Measurements from ENCODE around the gene PAX7.

PAX7 gene

DNA sequence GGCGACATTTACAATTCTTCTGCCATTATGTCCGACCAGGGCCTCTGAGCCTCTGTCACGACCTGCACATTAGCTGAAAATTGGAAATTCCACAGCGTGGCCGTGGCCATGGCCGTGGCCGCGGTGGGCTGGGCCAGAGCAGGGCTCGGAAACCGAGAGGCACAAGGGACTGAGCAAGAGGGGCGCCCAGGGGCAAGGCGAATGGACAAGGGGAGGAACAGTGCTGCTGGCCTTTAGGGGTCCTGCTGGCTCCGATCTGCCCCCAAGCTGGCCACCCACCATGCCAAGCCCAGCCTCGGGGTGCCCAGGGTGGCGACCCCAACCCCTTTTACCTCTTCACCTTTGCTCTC, 153.8 kb downstream of the PAX7 start:
- TF ChIP-seq, protein P1, sequence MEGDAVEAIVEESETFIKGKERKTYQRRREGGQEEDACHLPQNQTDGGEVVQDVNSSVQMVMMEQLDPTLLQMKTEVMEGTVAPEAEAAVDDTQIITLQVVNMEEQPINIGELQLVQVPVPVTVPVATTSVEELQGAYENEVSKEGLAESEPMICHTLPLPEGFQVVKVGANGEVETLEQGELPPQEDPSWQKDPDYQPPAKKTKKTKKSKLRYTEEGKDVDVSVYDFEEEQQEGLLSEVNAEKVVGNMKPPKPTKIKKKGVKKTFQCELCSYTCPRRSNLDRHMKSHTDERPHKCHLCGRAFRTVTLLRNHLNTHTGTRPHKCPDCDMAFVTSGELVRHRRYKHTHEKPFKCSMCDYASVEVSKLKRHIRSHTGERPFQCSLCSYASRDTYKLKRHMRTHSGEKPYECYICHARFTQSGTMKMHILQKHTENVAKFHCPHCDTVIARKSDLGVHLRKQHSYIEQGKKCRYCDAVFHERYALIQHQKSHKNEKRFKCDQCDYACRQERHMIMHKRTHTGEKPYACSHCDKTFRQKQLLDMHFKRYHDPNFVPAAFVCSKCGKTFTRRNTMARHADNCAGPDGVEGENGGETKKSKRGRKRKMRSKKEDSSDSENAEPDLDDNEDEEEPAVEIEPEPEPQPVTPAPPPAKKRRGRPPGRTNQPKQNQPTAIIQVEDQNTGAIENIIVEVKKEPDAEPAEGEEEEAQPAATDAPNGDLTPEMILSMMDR (IDR thresholded peaks at IDR 0.05; ENCODE audit: borderline replicate concordance, extremely low read depth, low read length, poor library complexity, severe bottlenecking): no peak
- no peak for TF ChIP-seq EZH2 (IDR thresholded peaks at IDR 0.05; ENCODE audit: borderline replicate concordance, low read depth, low read length, severe bottlenecking)
- Histone ChIP-seq H2AFZ (ENCODE audit: low read depth, low read length) (no peak overlapping the region), H3K36me3 (ENCODE audit: insufficient read depth, low read length) (no peaks in the 10 kb centered on the region), H3K9me3 (ENCODE audit: insufficient read depth, low read length, severe bottlenecking) (no peaks in the 10 kb centered on the region), H3K4me2 (ENCODE audit: insufficient read depth, low read length) (no peak overlapping the region), H3K4me1 (ENCODE audit: insufficient read depth, low read length) (no peaks in the 10 kb centered on the region), H3K27ac (ENCODE audit: low read length) (no peak overlapping the region), H3K4me3 (ENCODE audit: low read depth in 1 of 2, low read length in 2 of 2) (no peak overlapping the region), H3K27me3 (ENCODE audit: insufficient read depth, low read length, poor library complexity) (peaks cover 4% of the 10 kb centered on the region), H4K20me1 (ENCODE audit: insufficient read depth, low read length) (no peaks in the 10 kb centered on the region), H3K9ac (ENCODE audit: low read depth, low read length) (no peak overlapping the region), H3K79me2 (ENCODE audit: insufficient read depth, low read length) (no peaks in the 10 kb centered on the region)
- DNase-seq (no peak), ATAC-seq (ENCODE audit: insufficient read depth, low read depth) (no peak)

DNA sequence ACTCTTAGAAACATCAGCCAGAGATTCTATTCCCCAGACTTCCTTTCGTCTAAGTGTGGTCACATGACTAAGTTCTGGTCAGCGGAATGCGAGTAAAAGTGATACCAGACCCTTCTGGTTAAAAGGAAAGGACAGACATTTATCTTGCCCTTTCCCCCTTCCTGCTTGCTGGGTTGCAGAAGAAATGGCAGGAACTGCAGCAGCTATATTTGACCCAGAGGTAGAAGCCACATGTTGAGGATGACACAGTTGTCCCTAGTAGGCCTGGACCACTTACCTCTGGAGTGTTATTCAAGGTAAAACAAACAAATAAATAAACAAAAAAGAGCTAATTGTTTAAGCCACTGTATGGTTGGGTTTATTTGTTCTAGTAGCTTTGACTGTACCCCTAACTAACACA, 155.5 kb downstream of the PAX7 start:
- Histone ChIP-seq H3K9ac (ENCODE audit: low read depth, low read length) (no peak overlapping the region), H3K79me2 (ENCODE audit: insufficient read depth, low read length) (no peaks in the 10 kb centered on the region), H3K9me3 (ENCODE audit: insufficient read depth, low read length, severe bottlenecking) (no peaks in the 10 kb centered on the region), H2AFZ (ENCODE audit: low read depth, low read length) (no peak overlapping the region), H3K4me3 (ENCODE audit: low read depth in 1 of 2, low read length in 2 of 2) (no peak overlapping the region), H3K4me2 (ENCODE audit: insufficient read depth, low read length) (no peak overlapping the region), H3K4me1 (ENCODE audit: insufficient read depth, low read length) (no peaks in the 10 kb centered on the region), H3K27ac (ENCODE audit: low read length) (no peak overlapping the region), H4K20me1 (ENCODE audit: insufficient read depth, low read length) (no peaks in the 10 kb centered on the region), H3K36me3 (ENCODE audit: insufficient read depth, low read length) (no peaks in the 10 kb centered on the region), H3K27me3 (ENCODE audit: insufficient read depth, low read length, poor library complexity) (peaks cover 4% of the 10 kb centered on the region)
- ATAC-seq (ENCODE audit: insufficient read depth, low read depth) (no peak), DNase-seq (no peak)
- TF ChIP-seq, protein P1 (IDR thresholded peaks at IDR 0.05; ENCODE audit: borderline replicate concordance, extremely low read depth, low read length, poor library complexity, severe bottlenecking): no peak
- no peak for TF ChIP-seq EZH2 (IDR thresholded peaks at IDR 0.05; ENCODE audit: borderline replicate concordance, low read depth, low read length, severe bottlenecking)

DNA sequence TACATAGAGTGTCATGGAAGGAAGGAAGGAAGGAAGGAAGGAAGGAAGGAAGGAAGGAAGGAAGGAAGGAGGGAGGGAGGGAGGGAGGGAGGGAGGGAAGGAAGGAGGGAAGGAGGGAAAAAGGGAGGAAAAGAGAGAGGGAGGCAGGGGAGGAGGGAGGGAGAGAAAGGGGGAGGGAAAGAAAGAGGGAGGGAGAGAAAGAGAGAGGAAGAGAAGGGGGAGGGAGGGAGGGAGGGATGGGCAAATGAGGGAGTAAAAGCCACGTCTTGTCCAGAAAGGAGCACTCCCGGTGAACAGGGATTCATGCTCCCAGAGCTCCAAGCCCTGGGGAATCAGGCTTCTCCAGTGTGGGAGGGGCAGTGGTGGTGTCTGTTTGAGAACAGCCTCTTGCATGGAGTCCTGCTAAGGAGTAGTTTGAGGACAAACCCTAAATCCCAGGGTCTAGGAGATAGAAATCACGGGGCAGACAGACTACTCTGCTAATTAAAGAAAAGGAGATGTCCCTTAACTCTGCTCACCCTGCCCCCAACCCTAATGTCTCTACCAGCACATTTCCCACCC, 157.3 kb downstream of the PAX7 start:
- TF ChIP-seq, protein P1 (IDR thresholded peaks at IDR 0.05; ENCODE audit: borderline replicate concordance, extremely low read depth, low read length, poor library complexity, severe bottlenecking): no peak
- TF ChIP-seq EZH2 (IDR thresholded peaks at IDR 0.05; ENCODE audit: borderline replicate concordance, low read depth, low read length, severe bottlenecking): no peak
- no peak overlapping the region for H2AFZ ChIP-seq (ENCODE audit: low read depth, low read length)
- peaks cover 4% of the 10 kb centered on the region for H3K27me3 ChIP-seq (ENCODE audit: insufficient read depth, low read length, poor library complexity)
- ATAC-seq (ENCODE audit: insufficient read depth, low read depth) (no peak), DNase-seq (no peak)
- H3K4me3 ChIP-seq (ENCODE audit: low read depth in 1 of 2, low read length in 2 of 2): no peak overlapping the region
- H4K20me1 ChIP-seq (ENCODE audit: insufficient read depth, low read length): no peaks in the 10 kb centered on the region
- no peaks in the 10 kb centered on the region for H3K4me1 ChIP-seq (ENCODE audit: insufficient read depth, low read length)
- H3K27ac ChIP-seq (ENCODE audit: low read length): no peak overlapping the region
- no peaks in the 10 kb centered on the region for H3K36me3 ChIP-seq (ENCODE audit: insufficient read depth, low read length)
- H3K9me3 ChIP-seq (ENCODE audit: insufficient read depth, low read length, severe bottlenecking): no peaks in the 10 kb centered on the region
- H3K4me2 ChIP-seq (ENCODE audit: insufficient read depth, low read length): no peak overlapping the region
- H3K9ac ChIP-seq (ENCODE audit: low read depth, low read length): no peak overlapping the region
- no peaks in the 10 kb centered on the region for H3K79me2 ChIP-seq (ENCODE audit: insufficient read depth, low read length)

DNA sequence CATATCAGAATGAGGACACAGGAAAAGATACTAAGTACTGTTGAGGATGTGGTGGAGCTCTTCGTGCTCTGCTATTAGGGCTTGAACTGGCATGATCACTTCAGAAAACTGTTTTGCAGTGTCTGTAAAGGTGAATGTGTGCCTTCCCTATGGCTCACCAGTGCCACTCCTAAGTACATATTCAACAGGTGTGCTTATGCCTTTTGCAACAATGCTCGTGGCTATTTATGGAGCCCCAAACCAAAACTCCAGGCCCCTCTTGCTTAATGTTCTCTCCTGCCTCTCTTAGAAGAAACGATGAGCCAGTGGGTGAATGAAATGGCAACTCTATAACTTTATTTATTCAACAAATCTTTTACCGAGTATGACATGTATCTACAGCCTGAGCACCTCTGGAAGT, 158.6 kb downstream of the PAX7 start:
- peaks cover 4% of the 10 kb centered on the region for H3K27me3 ChIP-seq (ENCODE audit: insufficient read depth, low read length, poor library complexity)
- no peaks in the 10 kb centered on the region for H4K20me1 ChIP-seq (ENCODE audit: insufficient read depth, low read length)
- H3K79me2 ChIP-seq (ENCODE audit: insufficient read depth, low read length): no peaks in the 10 kb centered on the region
- no peak overlapping the region for H3K4me2 ChIP-seq (ENCODE audit: insufficient read depth, low read length)
- no peak overlapping the region for H3K9ac ChIP-seq (ENCODE audit: low read depth, low read length)
- H3K4me1 ChIP-seq (ENCODE audit: insufficient read depth, low read length): no peaks in the 10 kb centered on the region
- ATAC-seq (ENCODE audit: insufficient read depth, low read depth) (no peak), DNase-seq (no peak)
- H3K4me3 ChIP-seq (ENCODE audit: low read depth in 1 of 2, low read length in 2 of 2): no peak overlapping the region
- no peak overlapping the region for H2AFZ ChIP-seq (ENCODE audit: low read depth, low read length)
- no peak for TF ChIP-seq EZH2 (IDR thresholded peaks at IDR 0.05; ENCODE audit: borderline replicate concordance, low read depth, low read length, severe bottlenecking)
- TF ChIP-seq, protein P1 (IDR thresholded peaks at IDR 0.05; ENCODE audit: borderline replicate concordance, extremely low read depth, low read length, poor library complexity, severe bottlenecking): no peak
- H3K9me3 ChIP-seq (ENCODE audit: insufficient read depth, low read length, severe bottlenecking): no peaks in the 10 kb centered on the region
- H3K36me3 ChIP-seq (ENCODE audit: insufficient read depth, low read length): no peaks in the 10 kb centered on the region
- H3K27ac ChIP-seq (ENCODE audit: low read length): no peak overlapping the region
